GM12891 (cell line): ENCODE results near the gene GSTO2.

ENCODE experiments used
- PAX5 ChIP-seq: IDR thresholded peaks from 2 replicates; pipeline ENCODE4 v1.6.1; 2011; ENCODE audit warnings: low read length, moderate library complexity, mild to moderate bottlenecking; ENCODE audit not compliant: insufficient read depth, severe bottlenecking
- POLR2A ChIP-seq: IDR thresholded peaks from 2 replicates; pipeline ENCODE4 v1.6.1; 2011; ENCODE audit warnings: low read depth, low read length, control low read depth
- POLR2AphosphoS5 ChIP-seq: IDR thresholded peaks from 2 replicates; pipeline ENCODE4 v1.6.1; 2011; ENCODE audit warnings: low read depth, low read length, control low read depth
- SPI1 ChIP-seq: IDR thresholded peaks from 2 replicates; pipeline ENCODE4 v1.6.1; 2011; ENCODE audit warnings: low read depth, low read length, control low read depth
- TAF1 ChIP-seq: IDR thresholded peaks from 2 replicates; pipeline ENCODE4 v1.6.1; 2011; ENCODE audit warnings: low read depth, low read length, control low read depth

DNA sequence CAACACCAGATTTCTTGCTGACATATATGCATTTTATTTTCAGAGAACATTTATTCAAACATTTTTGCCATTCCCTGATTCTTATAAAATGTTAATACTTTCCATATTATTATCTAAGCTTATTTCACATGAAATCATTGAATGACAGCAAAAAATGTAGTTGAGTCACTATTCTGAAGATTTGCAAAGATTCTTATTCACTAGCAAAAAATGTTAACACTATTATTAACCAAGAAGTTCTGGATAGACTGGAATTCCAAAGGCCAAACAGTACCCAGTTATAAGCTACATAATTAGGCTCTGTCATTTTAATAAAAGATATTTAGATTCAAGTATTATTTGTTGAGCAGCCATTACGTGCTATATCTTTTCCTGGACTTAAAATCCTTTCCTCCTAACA lies 4.3 kb downstream of the GSTO2 start:
- no peak for TF ChIP-seq TAF1
- no peak for TF ChIP-seq POLR2AphosphoS5
- no peak for TF ChIP-seq POLR2A
- TF ChIP-seq PAX5: no peak
- TF ChIP-seq SPI1: no peak
